Loucy (cell line): ENCODE results near the gene AEBP2.

ENCODE experiments used
- H2AFZ ChIP-seq: fragments of 200-600 bp; sonication (generic); 2 replicates; pipeline ENCODE4 v1.6.0; 2016; ENCODE audit warnings: antibody characterized with exemption, mild to moderate bottlenecking, low read length, moderate library complexity
- H3F3A ChIP-seq: fragments of 200-600 bp; 2 replicates; pipeline ENCODE4 v1.6.0; 2016; ENCODE audit warnings: antibody characterized with exemption, low read depth, mild to moderate bottlenecking
- H3K27me3 ChIP-seq: fragments of 200-600 bp; sonication (generic); 2 replicates; pipeline ENCODE4 v1.6.1; 2014; ENCODE audit warnings: low read length, mild to moderate bottlenecking; ENCODE audit not compliant: insufficient read depth, poor library complexity, severe bottlenecking
- H3K36me3 ChIP-seq: fragments of 200-600 bp; sonication (generic); 2 replicates; pipeline ENCODE4 v1.6.1; 2016; ENCODE audit warnings: low read length; ENCODE audit not compliant: insufficient read depth
- H3K4me1 ChIP-seq: fragments of 200-600 bp; sonication (generic); 2 replicates; pipeline ENCODE4 v1.5.1; 2014; ENCODE audit warnings: low read length, mild to moderate bottlenecking; ENCODE audit not compliant: insufficient read depth, poor library complexity, severe bottlenecking
- H3K4me2 ChIP-seq: fragments of 200-600 bp; sonication (generic); 2 replicates; pipeline ENCODE4 v1.6.0; 2014; ENCODE audit warnings: antibody characterized with exemption, low read length, low read depth, mild to moderate bottlenecking; ENCODE audit not compliant: poor library complexity, severe bottlenecking
- H3K4me3 ChIP-seq: fragments of 200-600 bp; sonication (generic); 2 replicates; pipeline ENCODE4 v1.5.1; 2014; ENCODE audit warnings: low read length, mild to moderate bottlenecking, mixed read lengths; ENCODE audit not compliant: poor library complexity, severe bottlenecking
- H3K79me2 ChIP-seq: fragments of 200-600 bp; sonication (generic); 2 replicates; pipeline ENCODE4 v1.6.1; 2014; ENCODE audit warnings: low read length; ENCODE audit not compliant: insufficient read depth
- H3K9ac ChIP-seq: fragments of 200-600 bp; sonication (generic); 2 replicates; pipeline ENCODE4 v1.6.0; 2014; ENCODE audit warnings: mild to moderate bottlenecking, low read depth, low read length, moderate library complexity; ENCODE audit not compliant: poor library complexity, severe bottlenecking
- H3K9me2 ChIP-seq: fragments of 200-600 bp; sonication (generic); replicated peaks from 2 replicates; pipeline ENCODE4 v1.6.1; 2016; ENCODE audit warnings: low read depth, low read length, mixed read lengths
- H3K9me3 ChIP-seq: fragments of 200-600 bp; sonication (generic); 2 replicates; pipeline ENCODE4 v1.6.1; 2014; ENCODE audit warnings: mild to moderate bottlenecking, antibody characterized with exemption, low read length, low read depth; ENCODE audit not compliant: insufficient read depth
- H4K20me1 ChIP-seq: fragments of 200-600 bp; sonication (generic); 2 replicates; pipeline ENCODE4 v1.6.0; 2014; ENCODE audit warnings: antibody characterized with exemption, low read length, mild to moderate bottlenecking; ENCODE audit not compliant: insufficient read depth, poor library complexity, severe bottlenecking
- EZH2phosphoT487 ChIP-seq: fragments of 200-600 bp; IDR thresholded peaks from 2 replicates; pipeline ENCODE4 v1.6.1; 2018; ENCODE audit warnings: antibody characterized with exemption, mild to moderate bottlenecking, moderate library complexity, borderline replicate concordance
- TF ChIP-seq, protein P1 (sequence below): fragments of 200-600 bp; sonication (generic); conservative IDR thresholded peaks from 2 replicates; pipeline ENCODE4 v1.5.1; 2014; ENCODE audit warnings: mild to moderate bottlenecking, antibody characterized with exemption, low read length

AEBP2 gene

DNA sequence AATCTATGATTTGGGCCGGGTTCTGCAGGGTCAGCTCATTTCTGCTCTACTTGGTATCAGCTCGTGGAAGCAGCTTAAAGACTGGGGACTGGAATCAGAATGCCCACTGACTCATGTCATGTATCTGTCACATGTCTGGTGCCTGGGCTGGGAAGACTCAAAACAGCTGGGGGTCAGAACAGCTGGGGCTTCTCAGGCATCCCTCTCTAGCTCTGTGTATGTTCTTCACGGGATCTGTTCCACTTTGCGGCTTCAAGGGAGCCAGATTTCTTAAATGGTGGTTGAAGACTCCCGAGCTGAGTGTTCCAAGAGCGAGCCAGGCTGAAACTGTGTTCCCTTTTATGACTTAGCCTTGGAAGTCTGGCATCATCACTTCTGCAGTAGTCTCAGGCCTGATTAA is 11.9 kb downstream of the AEBP2 start:
- peaks cover 97% of the 10 kb centered on the region for H4K20me1 ChIP-seq

GRCh38 chr12:19453961-19454360 is 14.7 kb downstream of the AEBP2 start:
- TF ChIP-seq, protein P1, sequence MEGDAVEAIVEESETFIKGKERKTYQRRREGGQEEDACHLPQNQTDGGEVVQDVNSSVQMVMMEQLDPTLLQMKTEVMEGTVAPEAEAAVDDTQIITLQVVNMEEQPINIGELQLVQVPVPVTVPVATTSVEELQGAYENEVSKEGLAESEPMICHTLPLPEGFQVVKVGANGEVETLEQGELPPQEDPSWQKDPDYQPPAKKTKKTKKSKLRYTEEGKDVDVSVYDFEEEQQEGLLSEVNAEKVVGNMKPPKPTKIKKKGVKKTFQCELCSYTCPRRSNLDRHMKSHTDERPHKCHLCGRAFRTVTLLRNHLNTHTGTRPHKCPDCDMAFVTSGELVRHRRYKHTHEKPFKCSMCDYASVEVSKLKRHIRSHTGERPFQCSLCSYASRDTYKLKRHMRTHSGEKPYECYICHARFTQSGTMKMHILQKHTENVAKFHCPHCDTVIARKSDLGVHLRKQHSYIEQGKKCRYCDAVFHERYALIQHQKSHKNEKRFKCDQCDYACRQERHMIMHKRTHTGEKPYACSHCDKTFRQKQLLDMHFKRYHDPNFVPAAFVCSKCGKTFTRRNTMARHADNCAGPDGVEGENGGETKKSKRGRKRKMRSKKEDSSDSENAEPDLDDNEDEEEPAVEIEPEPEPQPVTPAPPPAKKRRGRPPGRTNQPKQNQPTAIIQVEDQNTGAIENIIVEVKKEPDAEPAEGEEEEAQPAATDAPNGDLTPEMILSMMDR, result no peak
- no peak for TF ChIP-seq EZH2phosphoT487
- Histone ChIP-seq H2AFZ (no peak overlapping the region), H4K20me1 (peaks cover 99% of the 10 kb centered on the region)

More for the DNA sequence above, 11.9 kb downstream of the AEBP2 start:
- H3F3A ChIP-seq, result no peaks in the 10 kb centered on the region
- TF ChIP-seq, protein P1, result no peak
- no peak for TF ChIP-seq EZH2phosphoT487
- H3K9me2 ChIP-seq, result no peaks in the 10 kb centered on the region
- peaks cover 100% of the 10 kb centered on the region for H3K79me2 ChIP-seq
- no peak overlapping the region for H3K9ac ChIP-seq
- peaks cover 45% of the 10 kb centered on the region for H3K4me1 ChIP-seq
- no peaks in the 10 kb centered on the region for H3K27me3 ChIP-seq
- peaks cover 10% of the 10 kb centered on the region; the same call in 1 of the 2 replicates for H3K36me3 ChIP-seq
- H3K4me2 ChIP-seq, result peak overlapping the region; percentile 74
- no peak overlapping the region for H3K4me3 ChIP-seq
- no peaks in the 10 kb centered on the region for H3K9me3 ChIP-seq
- H2AFZ ChIP-seq, result no peak overlapping the region

GRCh38 chr12:19454837-19455236 is 15.5 kb downstream of the AEBP2 start:
- Histone ChIP-seq H3K4me1 (peaks cover 17% of the 10 kb centered on the region), H3K9ac (no peak overlapping the region), H4K20me1 (peaks cover 97% of the 10 kb centered on the region), H3F3A (no peaks in the 10 kb centered on the region), H3K79me2 (peaks cover 100% of the 10 kb centered on the region), H3K27me3 (no peaks in the 10 kb centered on the region), H2AFZ (no peak overlapping the region), H3K9me3 (no peaks in the 10 kb centered on the region), H3K9me2 (no peaks in the 10 kb centered on the region), H3K36me3 (peaks cover 19% of the 10 kb centered on the region; the same call in 1 of the 2 replicates), H3K4me2 (no peak overlapping the region), H3K4me3 (no peak overlapping the region)
- TF ChIP-seq, protein P1, result no peak
- no peak for TF ChIP-seq EZH2phosphoT487

More at GRCh38 chr12:19453961-19454360, 14.7 kb downstream of the AEBP2 start:
- no peak overlapping the region for H3K4me2 ChIP-seq
- no peaks in the 10 kb centered on the region for H3F3A ChIP-seq
- H3K4me1 ChIP-seq, result peaks cover 26% of the 10 kb centered on the region
- peaks cover 19% of the 10 kb centered on the region; the same call in 1 of the 2 replicates for H3K36me3 ChIP-seq
- no peaks in the 10 kb centered on the region for H3K27me3 ChIP-seq
- peaks cover 100% of the 10 kb centered on the region for H3K79me2 ChIP-seq
- H3K9ac ChIP-seq, result no peak overlapping the region
- no peaks in the 10 kb centered on the region for H3K9me3 ChIP-seq
- H3K9me2 ChIP-seq, result no peaks in the 10 kb centered on the region
- no peak overlapping the region for H3K4me3 ChIP-seq
